GM18498 (cell line): ENCODE results near the gene AMPD2.

Experiments
- ATAC-seq: cut with Tn5 transposase; IDR thresholded peaks from one replicate; pipeline ENCODE4 v1.9.1; 2021; ENCODE audit warnings: mild to moderate bottlenecking, moderate library complexity; ENCODE audit not compliant: unreplicated experiment

AMPD2 gene

GRCh38 chr1:109616391-109616790, 3.2 kb upstream of the AMPD2 start:
- no peak for ATAC-seq

GRCh38 chr1:109617291-109617801, 2.3 kb upstream of the AMPD2 start:
- ATAC-seq = no peak

GRCh38 chr1:109618661-109619575, 719 bp upstream of the AMPD2 start:
- ATAC-seq = no peak

- no peak for ATAC-seq
These were observed 759 bp downstream of the AMPD2 start for GRCh38 chr1:109620401-109620791.

GRCh38 chr1:109620841-109621286, 1.2 kb downstream of the AMPD2 start:
- peak; percentile 76 for ATAC-seq

- no peak for ATAC-seq
These were observed 1.9 kb downstream of the AMPD2 start for GRCh38 chr1:109621379-109622136.

- ATAC-seq = no peak
These were observed 2.7 kb downstream of the AMPD2 start for GRCh38 chr1:109622137-109622892.

GRCh38 chr1:109622895-109623294, 3.3 kb downstream of the AMPD2 start:
- no peak for ATAC-seq

GRCh38 chr1:109623601-109624161, 4.0 kb downstream of the AMPD2 start:
- no peak for ATAC-seq

GRCh38 chr1:109624201-109625010, 4.8 kb downstream of the AMPD2 start:
- ATAC-seq = no peak

- ATAC-seq = no peak
These were observed 5.5 kb downstream of the AMPD2 start for GRCh38 chr1:109625176-109625575.

- ATAC-seq = no peak
These were observed 6.2 kb downstream of the AMPD2 start for GRCh38 chr1:109625601-109626560.

- ATAC-seq = no peak
These were observed 7.2 kb downstream of the AMPD2 start for GRCh38 chr1:109626682-109627408.

GRCh38 chr1:109627692-109628399, 8.2 kb downstream of the AMPD2 start:
- no peak for ATAC-seq

GRCh38 chr1:109628540-109629321, 9.1 kb downstream of the AMPD2 start:
- no peak for ATAC-seq

- no peak for ATAC-seq
These were observed 9.9 kb downstream of the AMPD2 start for GRCh38 chr1:109629372-109630030.
